Transverse colon (tissue), 4 donors: ENCODE results near the gene BCL2L13. TPM values are rescaled to one million over a fixed set of nuclear protein-coding genes. Genes with fewer than 3 reads are reported as not detected.

Experiments used
- DNase-seq: peaks from one replicate; pipeline ENCODE4 v3.0.0-alpha.2; 2019
- H3K27ac ChIP-seq, 4 donors: fragments of 200-600 bp; sonication (generic); 2 replicates each; pipeline ENCODE4 v1.5.1; 2016 to 2018; ENCODE audit warnings: inconsistent platforms in 4 of 4
- H3K27me3 ChIP-seq: fragments of 200-600 bp; sonication (generic); 2 replicates; pipeline ENCODE4 v1.5.1; 2017; ENCODE audit warnings: inconsistent platforms
- H3K36me3 ChIP-seq, 4 donors: fragments of 200-600 bp; sonication (generic); 2 replicates each; pipeline ENCODE4 v1.5.1; 2017 to 2019; ENCODE audit warnings: inconsistent platforms in 4 of 4
- H3K4me1 ChIP-seq, 4 donors: fragments of 200-600 bp; sonication (generic); 2 replicates each; pipeline ENCODE4 v1.5.1; 2017 to 2020; ENCODE audit warnings: inconsistent platforms in 4 of 4
- H3K4me3 ChIP-seq, 4 donors: fragments of 200-600 bp; sonication (generic); 1 replicate in 1 of 4; 2 replicates in 3 of 4; pipeline versions ENCODE4 v1.5.1 to v1.6.1; 2017 to 2019; ENCODE audit warnings: inconsistent platforms in 4 of 4
- H3K9me3 ChIP-seq, 2 donors: fragments of 200-600 bp; sonication (generic); 2 replicates each; pipeline ENCODE4 v1.5.1; 2017 to 2019; ENCODE audit warnings: inconsistent platforms in 2 of 2
- CTCF ChIP-seq, 5 experiments: fragments of 200-600 bp in 3 of 5; fragments of 450-650 bp in 2 of 5; sonication (generic) in 3 of 5; IDR thresholded peaks; 1 replicate in 2 of 5; 2 replicates in 3 of 5; pipeline ENCODE4 v1.5.1; 2016 to 2017; ENCODE audit warnings: antibody characterized with exemption in 5 of 5, inconsistent platforms in 3 of 5, mild to moderate bottlenecking in 2 of 5, moderate library complexity in 1 of 5
- EP300 ChIP-seq: sonication (generic); formaldehyde crosslinking; IDR thresholded peaks from one replicate; pipeline ENCODE4 v1.6.1; 2017; ENCODE audit warnings: antibody characterized with exemption, low read depth
- POLR2A ChIP-seq: fragments of 450-650 bp; IDR thresholded peaks from one replicate; pipeline ENCODE4 v1.6.1; 2016; ENCODE audit warnings: antibody characterized with exemption, mild to moderate bottlenecking, moderate library complexity
- POLR2AphosphoS5 ChIP-seq, 3 donors: sonication (generic); formaldehyde crosslinking; IDR thresholded peaks; one replicate each; pipeline ENCODE4 v1.6.1; 2016; ENCODE audit warnings: antibody characterized with exemption in 3 of 3
- WGBS, 2 donors: methylation state at CpG; one replicate each; pipeline ENCODE4 v1.1.5; 2018; ENCODE audit warnings: low coverage in 1 of 2; 5-methylcytosine and 5-hydroxymethylcytosine counted together
- in situ Hi-C, 4 donors: fragments of 200-750 bp; cut with MboI; loops; one replicate each; pipeline versions ENCODE4 v1.15.0 to v1.15.1; 2017; ENCODE audit warnings: low sequenced_read_pairs in 3 of 4, low pct_ligation_motif_present in 1 of 4, low pct_unique_long_range_greater_than_20kb in 1 of 4
- intact Hi-C: fragments of 100-400 bp; cut with DNase I; formaldehyde crosslinking; loops from one replicate; pipeline ENCODE4 v1.15.1; 2023; ENCODE audit warnings: low total_unique reads
- total RNA-seq, 4 donors: library from RNA; depleted of rRNA; stranded (reverse); fragments of >200 nt; gene quantifications; one replicate each; pipeline ENCODE4 v1.1.0, GENCODE V29; 2016

The BCL2L13 gene
- total RNA-seq, 4 donors from 2014 or later: 44.0 to 115 (median 59.6) TPM

- peak; percentile 58 for DNase-seq
- H3K4me3 ChIP-seq: peak overlapping the region in 3 of 4 donors; percentile 17 to 37 (median 18)
- in situ Hi-C loops: no loop called here
- H3K27ac ChIP-seq: peak overlapping the region; percentile 55 to 72 (median 66)
- TF ChIP-seq POLR2AphosphoS5 (IDR thresholded peaks at IDR 0.05) (no peak), CTCF (IDR thresholded peaks at IDR 0.05) (no peak), POLR2A (peak; percentile 15), EP300 (no peak)
- no peaks in the 10 kb centered on the region for H3K9me3 ChIP-seq
- H3K36me3 ChIP-seq: no peaks in the 10 kb centered on the region
- 78% methylated on average over 27 of the region's 27 CpGs; no CpG with 5 or more reads in 1 of the 2 donors for WGBS, 2 donors
- intact Hi-C loops: no loop called here
- peaks cover 17 to 40% (median 21%) of the 10 kb centered on the region in 4 donors for H3K4me1 ChIP-seq
- H3K27me3 ChIP-seq: no peaks in the 10 kb centered on the region
Measured at GRCh38 chr22:17777005-17777716, 138.6 kb downstream of the BCL2L13 start.

- Histone ChIP-seq H3K27ac (peak overlapping the region; percentile 55 to 72 (median 66)), H3K4me3 (peak overlapping the region in 3 of 4 donors; percentile 17 to 37 (median 18)), H3K4me1 (peaks cover 21 to 39% (median 22%) of the 10 kb centered on the region in 4 donors), H3K9me3 (no peaks in the 10 kb centered on the region), H3K27me3 (no peaks in the 10 kb centered on the region), H3K36me3 (no peaks in the 10 kb centered on the region)
- intact Hi-C loops (no loop called here), in situ Hi-C loops (no loop called here)
- no peak for DNase-seq
- WGBS, 2 donors: 55 to 80% methylated on average over 1 to 6 of the region's 6 CpGs
- TF ChIP-seq POLR2AphosphoS5 (IDR thresholded peaks at IDR 0.05): no peak
- no peak for TF ChIP-seq CTCF (IDR thresholded peaks at IDR 0.05)
- TF ChIP-seq EP300: no peak
- TF ChIP-seq POLR2A: no peak
Measured at GRCh38 chr22:17777717-17778044, 139.1 kb downstream of the BCL2L13 start.

- 89% methylated on average over 23 of the region's 23 CpGs; no CpG with 5 or more reads in 1 of the 2 donors for WGBS, 2 donors
- H3K4me1 ChIP-seq: peaks cover 13 to 36% (median 16%) of the 10 kb centered on the region in 4 donors
- no peaks in the 10 kb centered on the region for H3K9me3 ChIP-seq
- TF ChIP-seq CTCF (IDR thresholded peaks at IDR 0.05) (no peak), EP300 (no peak), POLR2A (no peak)
- no peak for DNase-seq
- no peak overlapping the region for H3K4me3 ChIP-seq
- in situ Hi-C loops (no loop called here), intact Hi-C loops (no loop called here)
- H3K27ac ChIP-seq: peak overlapping the region in 1 of 4 donors; percentile 68
- no peaks in the 10 kb centered on the region for H3K27me3 ChIP-seq
- no peaks in the 10 kb centered on the region for H3K36me3 ChIP-seq
Measured at GRCh38 chr22:17778412-17778976, 139.9 kb downstream of the BCL2L13 start.

GRCh38 chr22:17779286-17780115, 140.9 kb downstream of the BCL2L13 start:
- intact Hi-C loops (loop anchor here (10.0 kb wide), 1 partner anchor 225 kb away; no protein-coding TSS in a partner anchor), in situ Hi-C loops (no loop called here)
- peaks cover 12 to 32% (median 14%) of the 10 kb centered on the region in 4 donors for H3K4me1 ChIP-seq
- H3K4me3 ChIP-seq: no peak overlapping the region
- no peak overlapping the region for H3K27ac ChIP-seq
- no peaks in the 10 kb centered on the region for H3K27me3 ChIP-seq
- no peaks in the 10 kb centered on the region for H3K36me3 ChIP-seq
- WGBS, 2 donors: 78% methylated on average over 27 of the region's 27 CpGs; no CpG with 5 or more reads in 1 of the 2 donors
- no peak for DNase-seq
- TF ChIP-seq POLR2AphosphoS5 (IDR thresholded peaks at IDR 0.05): no peak
- TF ChIP-seq EP300: no peak
- no peak for TF ChIP-seq POLR2A
- no peak for TF ChIP-seq CTCF (IDR thresholded peaks at IDR 0.05)
- H3K9me3 ChIP-seq: no peaks in the 10 kb centered on the region
